A549 (cell line): ENCODE results near the gene GRIK2.

Experiments
- MAFK ChIP-seq: fragments of 450-650 bp; IDR thresholded peaks from 2 replicates; pipeline ENCODE4 v1.6.1; 2014; ENCODE audit not compliant: partially characterized antibody
- POLR2A ChIP-seq: IDR thresholded peaks from 2 replicates; pipeline ENCODE4 v1.6.1; 2012; ENCODE audit warnings: mild to moderate bottlenecking, low read length

DNA sequence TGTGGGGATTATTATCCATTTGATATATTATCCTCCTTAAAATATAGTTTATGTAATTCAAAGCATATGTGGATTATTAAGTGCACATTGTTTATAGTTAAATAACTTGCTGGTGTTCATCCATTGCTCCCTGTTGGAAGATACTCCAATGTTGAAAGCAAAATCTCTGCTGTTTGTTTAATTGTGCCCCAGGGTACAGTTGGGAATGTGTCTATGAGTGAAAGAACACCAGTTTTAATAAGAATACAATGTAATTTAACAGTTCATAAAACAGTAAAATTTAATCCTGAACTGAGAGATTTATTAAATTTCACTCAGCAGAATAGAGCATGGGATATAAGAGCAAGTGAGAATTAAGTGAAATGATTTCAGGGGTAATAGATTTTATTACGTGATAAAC is 364.9 kb downstream of the GRIK2 start:
- TF ChIP-seq MAFK (no peak), POLR2A (no peak)
